Immature natural killer cell (primary cell): ENCODE results near the gene TNIP2. TPM values are rescaled to one million over a fixed set of nuclear protein-coding genes. Genes with fewer than 3 reads are reported as not detected.

ENCODE experiments used
- DNase-seq, 3 donors: peaks; one replicate each; pipeline ENCODE4 v3.0.0; 2022; ENCODE audit warnings: mixed read lengths in 1 of 3
- H3K27ac Mint-ChIP-seq, 6 donors: one replicate each; pipeline ENCODE4 v1.8.0; 2020; ENCODE audit warnings: mixed read lengths in 6 of 6, mild to moderate bottlenecking in 5 of 6, inconsistent platforms in 4 of 6, moderate library complexity in 3 of 6
- H3K27me3 Mint-ChIP-seq, 3 donors: one replicate each; pipeline ENCODE4 v1.8.0; 2020 to 2021; ENCODE audit warnings: low read depth in 3 of 3, mild to moderate bottlenecking in 3 of 3, mixed read lengths in 3 of 3, moderate library complexity in 3 of 3, inconsistent platforms in 1 of 3
- H3K36me3 Mint-ChIP-seq, 3 donors: one replicate each; pipeline ENCODE4 v1.8.0; 2020; ENCODE audit warnings: mixed read lengths in 3 of 3, inconsistent platforms in 2 of 3, mild to moderate bottlenecking in 2 of 3
- H3K4me1 Mint-ChIP-seq, 2 donors: one replicate each; pipeline ENCODE4 v1.8.0; 2020; ENCODE audit warnings: inconsistent platforms in 2 of 2, mild to moderate bottlenecking in 2 of 2, mixed read lengths in 2 of 2, moderate library complexity in 1 of 2
- H3K4me3 Mint-ChIP-seq, 5 donors: one replicate each; pipeline ENCODE4 v1.8.0; 2020; ENCODE audit warnings: mild to moderate bottlenecking in 5 of 5, mixed read lengths in 5 of 5, inconsistent platforms in 3 of 5, moderate library complexity in 3 of 5
- H3K9me3 Mint-ChIP-seq, 6 donors: one replicate each; pipeline ENCODE4 v1.8.0; 2020; ENCODE audit warnings: mild to moderate bottlenecking in 6 of 6, mixed read lengths in 6 of 6, inconsistent platforms in 4 of 6, moderate library complexity in 3 of 6
- polyA plus RNA-seq, 3 donors: library from polyadenylated mRNA; unstranded; fragments of 300-500 nt; fragmentation: Illumina TruSeq; gene quantifications; one replicate each; pipeline ENCODE4 v1.2.3, GENCODE V29; 2021

TNIP2 gene
- polyA plus RNA-seq = 10 to 100 TPM; 35.1 to 43.7 (median 40.2) TPM

DNA sequence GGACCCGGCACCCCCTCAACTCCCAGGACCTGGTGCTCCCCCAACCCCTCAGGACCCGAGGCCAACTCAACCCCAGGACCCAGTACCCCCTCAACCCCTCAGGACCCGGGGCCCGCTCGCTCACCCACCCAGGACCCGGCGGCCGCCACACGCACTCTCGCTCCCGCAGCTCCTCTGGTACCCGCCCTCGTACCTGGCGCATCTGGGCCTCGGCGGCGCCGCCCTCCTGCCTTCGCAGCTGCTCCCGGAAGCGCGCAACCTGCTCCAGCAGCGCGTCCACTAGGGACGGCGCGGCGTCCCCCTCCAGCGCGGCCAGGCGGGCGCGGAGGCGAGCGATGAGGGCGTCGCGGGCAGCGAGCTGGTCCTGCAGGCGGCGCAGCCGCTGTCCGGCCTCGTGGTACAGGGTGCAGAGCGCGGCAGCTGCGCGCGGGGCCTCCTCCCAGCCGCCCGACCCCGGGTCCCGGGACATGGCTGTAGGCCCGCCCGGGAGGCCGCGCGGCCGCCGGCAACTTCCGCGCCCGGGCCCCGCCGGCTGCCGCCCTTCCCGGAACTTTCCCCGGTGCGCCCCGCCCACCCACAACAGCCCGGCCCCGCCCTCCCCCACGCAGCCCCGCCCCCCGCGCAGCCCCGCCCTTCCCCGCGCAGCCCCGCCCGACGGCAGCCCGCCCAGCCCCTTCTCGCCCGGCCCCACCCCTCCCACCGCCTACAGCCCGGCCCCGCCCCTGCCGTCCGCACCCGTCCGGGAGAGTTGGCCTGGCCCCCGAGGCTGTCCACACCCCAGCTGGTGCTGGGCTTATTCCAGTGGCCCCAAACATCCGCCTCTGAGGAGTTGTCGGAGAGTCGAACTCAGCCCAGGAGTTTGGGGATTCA, at the start of gene TNIP2:
TNIP2 (minus strand) TSS at position 516 of the 870 bp plus-strand sequence; CDS start at position 469, 47 bp downstream.
- peaks cover 0 to 6% (median 2%) of the 10 kb centered on the region in 3 donors for H3K27me3 Mint-ChIP-seq
- H3K4me3 Mint-ChIP-seq = peak within 1 kb of the TSS; percentile 74 to 85 (median 77)
- H3K9me3 Mint-ChIP-seq = no peaks in the 10 kb centered on the region
- DNase-seq = peak; percentile 75 to 81 (median 78)
- H3K27ac Mint-ChIP-seq = peak within 1 kb of the TSS; percentile 29 to 89 (median 64)
- H3K4me1 Mint-ChIP-seq = peaks cover 26 to 27% of the 10 kb centered on the region in 2 donors
- H3K36me3 Mint-ChIP-seq = no peaks in the 10 kb centered on the region

- DNase-seq = no peak
- Mint-ChIP-seq H3K36me3 (peaks cover 0 to 3% (median 0%) of the 10 kb centered on the region in 3 donors), H3K27me3 (peaks cover 0 to 1% (median 1%) of the 10 kb centered on the region in 3 donors), H3K4me3 (peak overlapping the region in 3 of 5 donors; percentile 30 to 73 (median 52)), H3K27ac (peak overlapping the region in 2 of 6 donors; percentile 41 to 81), H3K4me1 (peaks cover 10 to 28% of the 10 kb centered on the region in 2 donors), H3K9me3 (no peaks in the 10 kb centered on the region)
These were observed 48.9 kb upstream of the TNIP2 start for GRCh38 chr4:2804973-2805501.

DNA sequence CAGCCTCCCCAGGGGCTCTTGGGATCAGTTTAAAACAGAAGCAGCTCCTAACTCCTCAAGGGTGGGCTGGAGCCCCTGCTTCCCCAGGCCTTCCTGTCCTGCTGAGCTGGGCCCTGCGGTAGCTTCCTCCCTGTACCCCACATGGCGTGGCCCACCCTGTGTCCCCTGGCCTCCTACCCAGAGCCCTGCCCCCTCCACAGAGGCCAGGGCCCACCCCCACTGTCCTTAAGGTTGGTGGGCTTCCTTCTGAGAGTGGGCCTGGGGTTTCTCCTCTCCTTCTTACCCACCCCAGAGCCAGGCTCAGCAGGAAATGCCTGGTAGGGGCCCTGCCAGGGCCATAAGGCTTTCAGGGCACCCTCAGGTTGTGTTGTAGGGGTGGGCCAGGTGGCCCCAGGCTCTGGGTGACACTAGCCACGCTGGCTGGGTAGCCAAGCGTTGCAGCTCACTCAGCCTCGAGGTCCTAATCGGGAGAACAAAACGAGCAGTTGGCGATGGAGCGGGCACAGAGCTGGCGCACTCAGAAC, 48.4 kb upstream of the TNIP2 start:
- Mint-ChIP-seq H3K4me1 (peaks cover 10 to 30% of the 10 kb centered on the region in 2 donors), H3K4me3 (peak overlapping the region in 2 of 5 donors; percentile 36 to 40), H3K9me3 (no peaks in the 10 kb centered on the region), H3K27me3 (peaks cover 0 to 1% (median 1%) of the 10 kb centered on the region in 3 donors), H3K27ac (no peak overlapping the region), H3K36me3 (peaks cover 0 to 3% (median 0%) of the 10 kb centered on the region in 3 donors)
- DNase-seq = no peak

- Mint-ChIP-seq H3K27me3 (peaks cover 0 to 1% (median 0%) of the 10 kb centered on the region in 3 donors), H3K9me3 (no peaks in the 10 kb centered on the region), H3K27ac (no peak overlapping the region), H3K36me3 (peaks cover 0 to 3% (median 0%) of the 10 kb centered on the region in 3 donors), H3K4me1 (peaks cover 15 to 35% of the 10 kb centered on the region in 2 donors), H3K4me3 (no peak overlapping the region)
- DNase-seq = no peak
These were observed 47.7 kb upstream of the TNIP2 start for GRCh38 chr4:2803624-2804448.

DNA sequence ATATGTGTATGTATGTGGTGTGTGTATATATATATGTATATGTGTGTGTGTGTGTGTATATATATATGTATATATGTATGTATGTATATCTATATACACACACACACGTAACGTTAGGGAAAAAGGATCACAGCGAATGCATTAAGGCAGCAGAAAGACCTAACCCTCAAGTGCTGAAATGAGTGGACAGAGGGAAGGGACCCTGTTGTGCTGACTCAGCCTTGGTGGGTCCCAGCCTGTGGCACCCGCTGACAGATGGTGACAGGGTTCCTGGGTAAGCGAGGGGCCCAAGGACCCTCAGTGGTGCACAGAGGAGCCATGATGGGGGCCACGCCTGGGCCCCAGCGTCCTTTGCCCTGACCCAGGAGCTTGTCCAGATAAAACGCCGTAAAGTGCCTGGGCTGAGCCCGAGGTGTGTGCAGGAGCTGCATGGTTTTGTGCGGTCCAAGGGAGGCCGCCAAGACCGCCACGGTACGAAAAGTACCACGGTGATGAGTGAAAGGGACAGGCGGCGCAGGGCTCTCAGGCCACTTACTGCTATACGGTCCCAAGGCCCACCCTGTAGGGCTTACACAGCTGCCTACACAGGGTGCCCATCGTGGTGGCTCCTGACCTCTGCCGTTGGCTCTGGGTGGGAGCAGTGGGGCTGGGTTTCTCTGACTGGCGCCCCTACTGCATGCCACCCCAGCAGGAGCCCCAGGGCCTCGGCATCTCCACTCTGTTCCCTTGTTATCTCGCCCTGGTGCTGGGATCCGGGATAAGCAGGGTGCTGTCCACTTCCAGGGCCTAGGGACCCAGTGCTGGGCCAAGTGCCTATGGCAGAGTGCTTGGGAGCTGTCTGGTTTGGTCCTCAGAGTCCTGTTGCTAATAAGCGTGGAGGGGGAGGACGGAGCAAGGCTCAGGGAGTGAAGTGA, 46.7 kb upstream of the TNIP2 start:
- H3K36me3 Mint-ChIP-seq = peaks cover 0 to 3% (median 0%) of the 10 kb centered on the region in 3 donors
- H3K4me3 Mint-ChIP-seq = no peak overlapping the region
- no peak for DNase-seq
- no peak overlapping the region for H3K27ac Mint-ChIP-seq
- peaks cover 23 to 44% of the 10 kb centered on the region in 2 donors for H3K4me1 Mint-ChIP-seq
- no peaks in the 10 kb centered on the region for H3K9me3 Mint-ChIP-seq
- peaks cover 0 to 1% (median 0%) of the 10 kb centered on the region in 3 donors for H3K27me3 Mint-ChIP-seq

- DNase-seq = no peak
- Mint-ChIP-seq H3K9me3 (no peaks in the 10 kb centered on the region), H3K4me3 (no peak overlapping the region), H3K36me3 (no peaks in the 10 kb centered on the region), H3K27ac (no peak overlapping the region), H3K27me3 (no peaks in the 10 kb centered on the region), H3K4me1 (peaks cover 17 to 32% of the 10 kb centered on the region in 2 donors)
These were observed 44.8 kb upstream of the TNIP2 start for GRCh38 chr4:2800691-2801596.

- peak overlapping the region in 2 of 5 donors; percentile 57 to 73 for H3K4me3 Mint-ChIP-seq
- no peaks in the 10 kb centered on the region for H3K9me3 Mint-ChIP-seq
These were observed 44.0 kb upstream of the TNIP2 start for GRCh38 chr4:2799971-2800690.

GRCh38 chr4:2799224-2799911, 43.2 kb upstream of the TNIP2 start:
- Mint-ChIP-seq H3K4me3 (peak overlapping the region; percentile 21 to 78 (median 61)), H3K9me3 (no peaks in the 10 kb centered on the region), H3K27ac (peak overlapping the region in 2 of 6 donors; percentile 57 to 75), H3K27me3 (no peaks in the 10 kb centered on the region), H3K36me3 (no peaks in the 10 kb centered on the region), H3K4me1 (peaks cover 25 to 33% of the 10 kb centered on the region in 2 donors)
- DNase-seq = no peak

More at GRCh38 chr4:2799971-2800690, 44.0 kb upstream of the TNIP2 start:
- no peak for DNase-seq
- H3K4me1 Mint-ChIP-seq = peaks cover 19 to 25% of the 10 kb centered on the region in 2 donors
- no peak overlapping the region for H3K27ac Mint-ChIP-seq
- no peaks in the 10 kb centered on the region for H3K36me3 Mint-ChIP-seq
- H3K27me3 Mint-ChIP-seq = no peaks in the 10 kb centered on the region

GRCh38 chr4:2798399-2799223, 42.5 kb upstream of the TNIP2 start:
- DNase-seq = peak in 1 of 3 donors; percentile 48
- H3K4me3 Mint-ChIP-seq = peak overlapping the region; percentile 40 to 78 (median 49)
- peak overlapping the region in 4 of 6 donors; percentile 44 to 83 (median 76) for H3K27ac Mint-ChIP-seq
- H3K4me1 Mint-ChIP-seq = peaks cover 32 to 39% of the 10 kb centered on the region in 2 donors
- H3K27me3 Mint-ChIP-seq = no peaks in the 10 kb centered on the region
- H3K9me3 Mint-ChIP-seq = no peaks in the 10 kb centered on the region
- no peaks in the 10 kb centered on the region for H3K36me3 Mint-ChIP-seq
